IMR-90 (cell line): ENCODE results near the gene ACACB. TPM values are rescaled to one million over a fixed set of nuclear protein-coding genes. Genes with fewer than 3 reads are reported as not detected.

Experiments
- ATAC-seq: fragments of 200-7000 bp; cut with Tn5 transposase; 2 replicates; pipeline ENCODE4 v1.9.1; 2020; ENCODE audit warnings: low read depth, mild to moderate bottlenecking, moderate library complexity
- BruUV-seq: library from RNA; stranded (reverse); fragments of 400-500 nt; replicated peaks from 2 replicates; lab custom pipeline; 2021; lab: Mats Ljungman, UMichigan
- CTCF ChIA-PET: fragments of 300-600 bp; formaldehyde crosslinking; extraction: SDS; loops from one replicate; lab custom pipeline; 2021; ENCODE audit warnings: antibody characterized with exemption; lab: Yijun Ruan, JAX
- POLR2A ChIA-PET: fragments of 300-600 bp; sonication (Branson Sonifier 250); formaldehyde crosslinking; loops from one replicate; lab custom pipeline; 2022; ENCODE audit warnings: antibody characterized with exemption; ENCODE audit not compliant: unreplicated experiment; lab: Charles Lee
- DNase-seq: peaks from one replicate; pipeline ENCODE4 v3.0.0; 2013
- H2AFZ ChIP-seq: replicated peaks from 2 replicates; pipeline ENCODE3; 2013; ENCODE audit warnings: low read length, mild to moderate bottlenecking; ENCODE audit not compliant: poor library complexity
- H2AK5ac ChIP-seq: 2 replicates; pipeline ENCODE4 v1.6.1; 2013; ENCODE audit warnings: low read depth, low read length, inconsistent platforms
- H2AK9ac ChIP-seq: replicated peaks from 2 replicates; pipeline ENCODE3; 2013; ENCODE audit warnings: mild to moderate bottlenecking, low read depth, low read length, moderate library complexity; ENCODE audit not compliant: poor library complexity
- H2BK120ac ChIP-seq: 2 replicates; pipeline ENCODE4 v1.6.1; 2013; ENCODE audit warnings: low read depth, low read length, inconsistent platforms
- H2BK15ac ChIP-seq: 3 replicates; pipeline ENCODE4 v1.6.1; 2013; ENCODE audit warnings: low read depth, low read length, inconsistent platforms
- H2BK20ac ChIP-seq: 2 replicates; pipeline ENCODE4 v1.6.1; 2013; ENCODE audit warnings: low read depth, mild to moderate bottlenecking, inconsistent platforms, low read length, moderate library complexity
- H2BK5ac ChIP-seq: 2 replicates; pipeline ENCODE4 v1.6.1; 2013; ENCODE audit warnings: mild to moderate bottlenecking, low read depth, low read length, inconsistent platforms; ENCODE audit not compliant: poor library complexity, severe bottlenecking
- H3K14ac ChIP-seq: replicated peaks from 2 replicates; pipeline ENCODE4 v1.6.1; 2013; ENCODE audit warnings: low read depth, low read length, inconsistent platforms
- H3K18ac ChIP-seq: 2 replicates; pipeline ENCODE4 v1.6.1; 2013; ENCODE audit warnings: low read depth, low read length, control low read depth
- H3K23ac ChIP-seq: 2 replicates; pipeline ENCODE4 v1.6.1; 2013; ENCODE audit warnings: low read depth, low read length, inconsistent platforms
- H3K27ac ChIP-seq: 2 replicates; pipeline ENCODE4 v1.5.1; 2013; ENCODE audit warnings: mild to moderate bottlenecking, control low read depth, low read length; ENCODE audit not compliant: insufficient read depth
- H3K27me3 ChIP-seq: 2 replicates; pipeline ENCODE4 v1.6.1; 2013; ENCODE audit warnings: low read length; ENCODE audit not compliant: control insufficient read depth, insufficient read depth
- H3K36me3 ChIP-seq: 2 replicates; pipeline ENCODE4 v1.6.1; 2013; ENCODE audit warnings: low read length, mixed read lengths; ENCODE audit not compliant: control insufficient read depth, insufficient read depth
- H3K4ac ChIP-seq: 2 replicates; pipeline ENCODE4 v1.6.1; 2013; ENCODE audit warnings: low read depth, low read length, inconsistent platforms
- H3K4me1 ChIP-seq: 2 replicates; pipeline ENCODE4 v1.6.1; 2013; ENCODE audit warnings: low read length, mixed read lengths; ENCODE audit not compliant: control insufficient read depth, insufficient read depth
- H3K4me2 ChIP-seq: 2 replicates; pipeline ENCODE4 v1.6.1; 2013; ENCODE audit warnings: low read depth, mild to moderate bottlenecking, control low read depth, low read length, moderate library complexity
- H3K4me3 ChIP-seq: 2 replicates; pipeline ENCODE4 v1.5.1; 2013; ENCODE audit warnings: low read depth, mild to moderate bottlenecking, control low read depth, low read length, moderate library complexity; ENCODE audit not compliant: insufficient read depth
- H3K56ac ChIP-seq: 2 replicates; pipeline ENCODE4 v1.6.1; 2013; ENCODE audit warnings: low read length, inconsistent platforms; ENCODE audit not compliant: insufficient read depth; ENCODE audit errors: extremely low read depth
- H3K79me1 ChIP-seq, 2 experiments: 2 replicates each; pipeline ENCODE4 v1.6.1; 2013; ENCODE audit warnings: low read length in 2 of 2, inconsistent platforms in 1 of 2, low read depth in 1 of 2
- H3K9ac ChIP-seq: 2 replicates; pipeline ENCODE4 v1.6.1; 2013; ENCODE audit warnings: low read depth, low read length, control low read depth
- H3K9me1 ChIP-seq: 2 replicates; pipeline ENCODE4 v1.6.1; 2013; ENCODE audit warnings: low read length, inconsistent platforms; ENCODE audit not compliant: insufficient read depth
- H3K9me3 ChIP-seq: 2 replicates; pipeline ENCODE4 v1.6.1; 2013; ENCODE audit warnings: low read length; ENCODE audit not compliant: control insufficient read depth, insufficient read depth
- H4K20me1 ChIP-seq: 2 replicates; pipeline ENCODE4 v1.6.1; 2013; ENCODE audit warnings: low read length, inconsistent platforms; ENCODE audit not compliant: insufficient read depth
- H4K5ac ChIP-seq: 2 replicates; pipeline ENCODE4 v1.6.1; 2013; ENCODE audit warnings: mild to moderate bottlenecking, low read depth, low read length, control low read depth
- H4K8ac ChIP-seq, 2 experiments: 2 replicates each; pipeline ENCODE4 v1.6.1; 2013; ENCODE audit warnings: low read depth in 2 of 2, low read length in 2 of 2, control low read depth in 1 of 2, inconsistent platforms in 1 of 2
- H4K91ac ChIP-seq: 2 replicates; pipeline ENCODE4 v1.6.1; 2013; ENCODE audit warnings: low read depth, low read length, inconsistent platforms; ENCODE audit not compliant: insufficient read depth
- BHLHE40 ChIP-seq: fragments of 150-350 bp; IDR thresholded peaks from 2 replicates; pipeline ENCODE4 v1.6.1; 2016; ENCODE audit warnings: mild to moderate bottlenecking, low read depth, low read length
- MAFK ChIP-seq: IDR thresholded peaks from 2 replicates; pipeline ENCODE4 v1.6.1; 2012; ENCODE audit warnings: low read depth, low read length, improper control_type of control experiment
- MAZ ChIP-seq: IDR thresholded peaks from 2 replicates; pipeline ENCODE4 v1.6.1; 2012; ENCODE audit warnings: low read depth, mild to moderate bottlenecking, low read length, improper control_type of control experiment, moderate library complexity, borderline replicate concordance
- NFE2L2 ChIP-seq: fragments of 150-350 bp; IDR thresholded peaks from 2 replicates; pipeline ENCODE4 v1.6.1; 2016; ENCODE audit warnings: low read depth, mild to moderate bottlenecking, low read length
- POLR2A ChIP-seq: IDR thresholded peaks from 2 replicates; pipeline ENCODE4 v1.6.1; 2012; ENCODE audit warnings: mild to moderate bottlenecking, low read depth, low read length
- RAD21 ChIP-seq: IDR thresholded peaks from 2 replicates; pipeline ENCODE4 v1.6.1; 2012; ENCODE audit warnings: low read length, improper control_type of control experiment
- RCOR1 ChIP-seq: IDR thresholded peaks from 2 replicates; pipeline ENCODE4 v1.6.1; 2012; ENCODE audit warnings: mild to moderate bottlenecking, low read length, improper control_type of control experiment; ENCODE audit not compliant: insufficient replicate concordance
- RFX5 ChIP-seq: IDR thresholded peaks from 2 replicates; pipeline ENCODE4 v1.8.0; 2012; ENCODE audit warnings: low read depth, mild to moderate bottlenecking, low read length, moderate library complexity
- WGBS, 2 experiments: methylation state at CpG; one replicate each; pipeline versions ENCODE4 v1.1.5 to v1.1.7; 2013; ENCODE audit warnings: missing lambda C conversion rate in 2 of 2; ENCODE audit not compliant: insufficient read length in 1 of 2; ENCODE audit errors: extremely low coverage in 2 of 2; 5-methylcytosine and 5-hydroxymethylcytosine counted together
- dilution Hi-C: fragments of 300-500 bp; cut with HindIII; formaldehyde crosslinking; loops from one replicate; pipeline ENCODE4 v1.14.3; 2018; ENCODE audit warnings: low sequenced_read_pairs; ENCODE audit not compliant: unreplicated experiment
- in situ Hi-C: fragments of 300-500 bp; cut with MboI; formaldehyde crosslinking; loops from 3 replicates; pipeline ENCODE4 v1.14.3; 2019; ENCODE audit warnings: low sequenced_read_pairs, inconsistent platforms, mixed read lengths
- intact Hi-C: fragments of 100-400 bp; cut with micrococcal nuclease; formaldehyde crosslinking; loops from 2 replicates; pipeline ENCODE4 v1.10.0; 2022
- polyA plus RNA-seq, 3 experiments: library from polyadenylated mRNA; depleted of rRNA; stranded (reverse); fragments of >200 nt; gene quantifications; 2 replicates each; pipeline ENCODE4 v1.2.3, GENCODE V29; 2012; ENCODE audit warnings: low replicate concordance in 1 of 3
- total RNA-seq: library from RNA; depleted of rRNA; stranded (reverse); fragments of >200 nt; gene quantifications from 2 replicates; pipeline ENCODE4 v1.2.3, GENCODE V29; 2012
- TF ChIP-seq, protein P1 (sequence below): fragments of 150-350 bp; IDR thresholded peaks from 2 replicates; pipeline ENCODE4 v1.6.1; 2017; ENCODE audit warnings: mild to moderate bottlenecking, antibody characterized with exemption, low read length, low read depth
- TF ChIP-seq, protein P2 (sequence below): fragments of 150-350 bp; IDR thresholded peaks from 2 replicates; pipeline ENCODE4 v1.6.1; 2016; ENCODE audit warnings: low read depth, mild to moderate bottlenecking, low read length, moderate library complexity, borderline replicate concordance

ACACB gene
- total and polyA plus RNA-seq, 2 of the 4 experiments (the other 2 are of a cell fraction) = 2.0 to 2.1 TPM

DNA sequence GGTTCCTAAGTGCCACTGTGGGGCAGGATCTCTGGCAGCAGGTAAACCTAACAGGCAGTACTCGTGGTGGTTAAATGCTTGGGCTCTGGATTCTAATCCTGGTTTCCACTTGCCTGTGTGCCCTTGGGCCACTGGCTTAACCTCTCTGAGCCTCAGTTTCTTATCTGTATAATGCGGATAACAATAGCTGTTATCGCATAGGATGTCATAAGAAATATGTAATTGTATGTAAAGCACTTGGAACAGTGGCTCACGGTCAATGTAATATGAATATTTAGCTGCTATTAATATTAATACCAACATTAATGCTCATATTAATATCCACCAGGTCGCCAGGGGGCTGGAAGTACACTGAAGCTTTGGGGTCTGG is 175.9 kb downstream of the ACACB start:
- Histone ChIP-seq H4K8ac (no peak overlapping the region), H2BK5ac (no peak overlapping the region), H3K4me1 (no peaks in the 10 kb centered on the region), H2AK5ac (no peak overlapping the region), H2BK20ac (no peak overlapping the region), H3K9ac (no peak overlapping the region), H2BK120ac (no peak overlapping the region), H3K9me3 (no peaks in the 10 kb centered on the region), H4K91ac (no peak overlapping the region), H2AK9ac (no peak overlapping the region), H4K20me1 (no peaks in the 10 kb centered on the region), H3K27me3 (peaks cover 11% of the 10 kb centered on the region; the same call in 1 of the 2 replicates), H3K14ac (no peak overlapping the region), H3K18ac (no peak overlapping the region), H2BK15ac (no peak overlapping the region), H3K36me3 (no peaks in the 10 kb centered on the region), H4K5ac (no peak overlapping the region), H3K27ac (no peak overlapping the region), H3K4me2 (no peak overlapping the region), H2AFZ (no peak overlapping the region), H3K56ac (no peak overlapping the region), H3K9me1 (no peaks in the 10 kb centered on the region), H3K23ac (no peak overlapping the region), H3K79me1 (no peaks in the 10 kb centered on the region), H3K4ac (no peak overlapping the region), H3K4me3 (no peak overlapping the region)
- no TSS peak for BruUV-seq
- intact Hi-C loops (no loop called here), dilution Hi-C loops (no loop called here), in situ Hi-C loops (no loop called here)
- no CpG with 5 or more reads among the region's 5 CpGs for WGBS, 2 experiments
- no peak for DNase-seq
- ChIA-PET CTCF (no interaction called here), POLR2A (no interaction called here)
- TF ChIP-seq NFE2L2 = no peak
- TF ChIP-seq, protein P1, sequence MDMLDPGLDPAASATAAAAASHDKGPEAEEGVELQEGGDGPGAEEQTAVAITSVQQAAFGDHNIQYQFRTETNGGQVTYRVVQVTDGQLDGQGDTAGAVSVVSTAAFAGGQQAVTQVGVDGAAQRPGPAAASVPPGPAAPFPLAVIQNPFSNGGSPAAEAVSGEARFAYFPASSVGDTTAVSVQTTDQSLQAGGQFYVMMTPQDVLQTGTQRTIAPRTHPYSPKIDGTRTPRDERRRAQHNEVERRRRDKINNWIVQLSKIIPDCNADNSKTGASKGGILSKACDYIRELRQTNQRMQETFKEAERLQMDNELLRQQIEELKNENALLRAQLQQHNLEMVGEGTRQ = no peak
- no peak for TF ChIP-seq MAZ
- no peak for TF ChIP-seq RCOR1
- no peak for TF ChIP-seq MAFK
- TF ChIP-seq RAD21 = no peak
- no peak for TF ChIP-seq POLR2A
- TF ChIP-seq, protein P2, sequence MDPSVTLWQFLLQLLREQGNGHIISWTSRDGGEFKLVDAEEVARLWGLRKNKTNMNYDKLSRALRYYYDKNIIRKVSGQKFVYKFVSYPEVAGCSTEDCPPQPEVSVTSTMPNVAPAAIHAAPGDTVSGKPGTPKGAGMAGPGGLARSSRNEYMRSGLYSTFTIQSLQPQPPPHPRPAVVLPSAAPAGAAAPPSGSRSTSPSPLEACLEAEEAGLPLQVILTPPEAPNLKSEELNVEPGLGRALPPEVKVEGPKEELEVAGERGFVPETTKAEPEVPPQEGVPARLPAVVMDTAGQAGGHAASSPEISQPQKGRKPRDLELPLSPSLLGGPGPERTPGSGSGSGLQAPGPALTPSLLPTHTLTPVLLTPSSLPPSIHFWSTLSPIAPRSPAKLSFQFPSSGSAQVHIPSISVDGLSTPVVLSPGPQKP = no peak
- TF ChIP-seq BHLHE40 = no peak
- no peak for TF ChIP-seq RFX5
- no peak for ATAC-seq
